Heart right ventricle (tissue), 16 donors: ENCODE measurements around the gene TMEM134. TPM values are rescaled to one million over a fixed set of nuclear protein-coding genes. Genes with fewer than 3 reads are reported as not detected.

Experiments
- ATAC-seq, 8 donors: fragments of 200-7000 bp; cut with Tn5 transposase; one replicate each; pipeline ENCODE4 v1.9.1; 2020; ENCODE audit warnings: mild to moderate bottlenecking in 8 of 8, moderate library complexity in 8 of 8, moderate number of reproducible peaks in 1 of 8
- DNase-seq, 2 donors: peaks; one replicate each; pipeline ENCODE4 v3.0.0-alpha.2; 2020
- H3K27ac ChIP-seq, 10 donors: fragments of 200-600 bp; sonication (generic) in 2 of 10; one replicate each; pipeline versions ENCODE4 v1.5.0 to v1.8.0; 2020 to 2022; ENCODE audit warnings: mild to moderate bottlenecking in 3 of 10
- H3K27me3 ChIP-seq, 7 donors: fragments of 200-600 bp; one replicate each; pipeline ENCODE4 v1.8.0; 2021 to 2022; ENCODE audit warnings: mild to moderate bottlenecking in 2 of 7
- H3K36me3 ChIP-seq, 9 donors: fragments of 200-600 bp; sonication (generic) in 1 of 9; one replicate each; pipeline versions ENCODE4 v1.5.0 to v1.8.0; 2020 to 2022; ENCODE audit warnings: mild to moderate bottlenecking in 2 of 9
- H3K4me1 ChIP-seq, 9 donors: fragments of 200-600 bp; sonication (generic) in 1 of 9; one replicate each; pipeline versions ENCODE4 v1.5.0 to v1.8.0; 2020 to 2022; ENCODE audit warnings: mild to moderate bottlenecking in 4 of 9
- H3K4me3 ChIP-seq, 10 donors: fragments of 200-600 bp; sonication (generic) in 2 of 10; one replicate each; pipeline versions ENCODE4 v1.5.0 to v1.8.0; 2020 to 2022; ENCODE audit warnings: mild to moderate bottlenecking in 7 of 10, moderate library complexity in 2 of 10
- H3K9me3 ChIP-seq, 11 donors: fragments of 200-600 bp in 10 of 11; sonication (generic) in 2 of 11; one replicate each; pipeline versions ENCODE4 v1.5.0 to v1.8.0; 2013 to 2022; ENCODE audit warnings: mild to moderate bottlenecking in 2 of 11, control low read depth in 1 of 11, moderate library complexity in 1 of 11
- WGBS, 2 donors: extraction: QIAGEN DNeasy Blood & Tissue Kit; methylation state at CpG; one replicate each; pipeline ENCODE4 v1.1.7; 2013; ENCODE audit warnings: inconsistent platforms in 1 of 2; 5-methylcytosine and 5-hydroxymethylcytosine counted together
- intact Hi-C, 10 donors: fragments of 100-400 bp; cut with DNase I; formaldehyde crosslinking; loops; one replicate each; pipeline versions ENCODE4 v1.11.1 to v1.14.2; 2022
- polyA plus RNA-seq, 2 donors: library from polyadenylated mRNA; stranded (reverse); fragments of 200-250 nt; gene quantifications; one replicate each; pipeline ENCODE4 v1.2.3, GENCODE V29; 2013
- total RNA-seq, 10 donors: library from RNA; stranded (reverse); fragmentation: NEBNext Ultra II Directional in 3 of 10; extraction: Animal tissue kit (Norgen Biotek cat#: 25700) in 3 of 10; gene quantifications; one replicate each; pipeline versions ENCODE4 v1.2.1 to v1.2.4, GENCODE V29; 2021 to 2023
- TF ChIP-seq, protein P1 (sequence below), 9 donors: fragments of 200-600 bp; sonication (generic) in 2 of 9; IDR thresholded peaks; one replicate each; pipeline versions ENCODE4 v1.5.0 to v1.8.0; 2021 to 2022; ENCODE audit warnings: antibody characterized with exemption in 9 of 9, mild to moderate bottlenecking in 5 of 9, moderate library complexity in 1 of 9
- donor health status: Arrhythmogenic right ventricular cardiomyopathy.
- donor health status: ischemic (EF 13 %, LVEDD 7.1; RV severe dilation, severe dysfunction).
- donor health status: healthy with polysubstance abuse.
- donor health status: DM: no; HTN: yes; CAD: no.
- donor health status: DM: no; HTN: no; CAD: no.
- donor health status: ischemic (EF 25% LVEDD 6.9; RV normal size, moderate dysfunction).
- donor health status: ischemic (EF 25% LVEDD 5.7; RV mildly dilated, moderate dysfunction).
- donor health status: healthy.
- donor health status: DM: yes; HTN: yes; CAD: no.
- donor health status: Ischemic cardiomyopathy.
- donor health status: ischemic (EF 35%, LVEDD 5.7; RV mildly dilated, moderate dysfunction).
- donor health status: nonischemic (EF 11% LVEDD 7.7; RV severe dilation, severe dysfunction).
- donor health status: DM: yes; HTN: yes; CAD: no.
- donor health status: PGD.
- donor health status: ischemic (EF 29% LVEDD 5.4; RV normal size, mild dysfunction).
- donor health status: nonischemic (EF 23%, LVEDD 6.1; RV moderate dilation, normal function).

The TMEM134 gene
- total and polyA plus RNA-seq, 12 donors, result 69.8 to 104 (median 81.2) TPM

DNA sequence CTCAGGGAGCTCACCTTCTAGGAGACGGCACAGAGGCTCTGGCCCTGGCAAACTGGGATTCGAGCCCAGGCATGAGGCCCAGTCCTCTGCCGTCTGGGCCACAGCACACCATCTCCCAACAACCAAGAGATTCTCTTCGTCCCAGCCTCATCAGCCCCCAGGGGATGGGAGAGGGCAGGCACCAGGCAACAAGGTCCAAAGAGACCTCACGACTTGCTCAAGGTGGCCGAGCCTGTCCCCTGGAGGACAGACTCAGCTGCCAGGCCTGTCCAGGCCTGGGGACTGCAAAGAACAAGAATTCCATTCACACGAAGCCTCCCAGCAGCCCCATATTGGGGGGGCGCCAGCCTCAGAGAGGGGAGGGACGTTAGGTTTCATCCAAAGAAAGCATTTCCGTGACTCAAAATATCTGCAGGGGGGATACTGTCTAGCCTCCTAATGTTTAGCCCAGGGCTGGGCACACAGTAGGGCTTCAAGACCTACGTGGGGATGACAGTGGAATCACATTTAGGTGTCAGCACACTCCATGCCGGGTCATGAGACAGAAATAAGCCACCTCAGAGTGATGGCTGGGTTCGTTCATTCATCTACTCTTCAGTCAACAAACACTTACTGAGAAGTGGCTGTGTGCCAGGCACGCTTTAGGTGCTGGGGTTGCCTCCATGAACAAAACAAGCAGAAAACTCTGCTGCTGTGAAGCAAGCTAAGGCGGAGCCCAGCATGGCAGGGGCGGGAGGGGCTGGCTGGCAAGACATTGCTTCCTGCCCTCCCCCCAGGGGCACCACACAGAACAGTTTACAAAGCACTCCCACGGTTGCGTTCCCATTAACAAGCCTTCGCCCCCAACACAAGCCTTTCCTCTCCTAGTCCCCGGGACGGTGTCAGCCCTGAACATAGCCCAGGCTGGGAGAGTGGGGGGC lies 52.4 kb downstream of the TMEM134 start:
- peaks cover 20 to 61% (median 48%) of the 10 kb centered on the region in 9 donors for H3K4me1 ChIP-seq

DNA sequence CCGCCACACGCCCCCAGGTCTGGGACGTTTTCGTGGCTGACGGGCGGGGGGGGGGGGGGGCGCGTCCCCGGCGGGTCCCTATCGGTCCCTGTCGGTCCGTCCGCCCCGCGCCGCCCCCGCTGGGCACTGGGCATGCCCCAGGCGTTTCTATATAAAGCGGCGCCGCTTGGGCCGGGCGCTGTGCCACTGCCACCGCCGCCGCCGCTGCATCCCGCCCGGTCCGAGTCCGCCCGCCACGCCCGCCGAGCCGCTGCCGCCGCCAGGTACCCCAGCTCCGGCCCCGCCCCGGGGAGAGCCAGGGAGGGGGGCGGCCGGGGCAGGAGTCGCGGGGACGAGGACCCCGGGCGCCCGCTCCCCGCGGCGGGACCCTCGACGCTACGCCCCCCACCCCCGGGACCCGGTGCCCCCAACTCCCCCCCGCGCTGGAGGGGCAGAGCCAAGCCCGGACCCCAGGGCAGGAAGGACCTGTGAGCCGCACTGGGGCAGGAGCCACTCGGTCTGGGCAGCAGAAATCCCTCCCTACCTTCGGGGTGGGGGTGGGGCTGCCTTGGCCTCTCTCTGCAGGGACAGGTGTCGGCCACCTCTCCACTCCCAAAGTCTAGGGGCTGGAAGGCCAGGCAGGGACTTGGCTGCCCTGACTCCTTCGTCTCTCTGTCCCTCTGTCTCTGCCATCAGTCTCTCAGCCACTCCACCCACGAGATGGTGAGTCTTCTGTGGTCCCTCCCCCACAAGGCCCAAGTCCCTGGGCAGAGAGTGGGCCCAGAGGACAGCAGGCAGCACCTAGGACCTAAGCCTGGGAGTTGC lies 53.3 kb downstream of the TMEM134 start, which contains the start of gene CARNS1:
Gene CARNS1, plus strand, starts transcription at position 178 of the 804 bp plus-strand sequence. Its CDS starts 522 bp downstream, at position 700.
- peaks cover 0 to 46% (median 35%) of the 10 kb centered on the region in 7 donors for H3K27me3 ChIP-seq
- H3K4me3 ChIP-seq, result peak within 1 kb of the TSS in 9 of 10 donors; percentile 30 to 48 (median 41)
- TF ChIP-seq, protein P1, sequence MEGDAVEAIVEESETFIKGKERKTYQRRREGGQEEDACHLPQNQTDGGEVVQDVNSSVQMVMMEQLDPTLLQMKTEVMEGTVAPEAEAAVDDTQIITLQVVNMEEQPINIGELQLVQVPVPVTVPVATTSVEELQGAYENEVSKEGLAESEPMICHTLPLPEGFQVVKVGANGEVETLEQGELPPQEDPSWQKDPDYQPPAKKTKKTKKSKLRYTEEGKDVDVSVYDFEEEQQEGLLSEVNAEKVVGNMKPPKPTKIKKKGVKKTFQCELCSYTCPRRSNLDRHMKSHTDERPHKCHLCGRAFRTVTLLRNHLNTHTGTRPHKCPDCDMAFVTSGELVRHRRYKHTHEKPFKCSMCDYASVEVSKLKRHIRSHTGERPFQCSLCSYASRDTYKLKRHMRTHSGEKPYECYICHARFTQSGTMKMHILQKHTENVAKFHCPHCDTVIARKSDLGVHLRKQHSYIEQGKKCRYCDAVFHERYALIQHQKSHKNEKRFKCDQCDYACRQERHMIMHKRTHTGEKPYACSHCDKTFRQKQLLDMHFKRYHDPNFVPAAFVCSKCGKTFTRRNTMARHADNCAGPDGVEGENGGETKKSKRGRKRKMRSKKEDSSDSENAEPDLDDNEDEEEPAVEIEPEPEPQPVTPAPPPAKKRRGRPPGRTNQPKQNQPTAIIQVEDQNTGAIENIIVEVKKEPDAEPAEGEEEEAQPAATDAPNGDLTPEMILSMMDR (IDR thresholded peaks at IDR 0.05), result no peak
- WGBS, 2 donors, result 6 to 7% methylated on average over 48 to 67 of the region's 67 CpGs
- H3K9me3 ChIP-seq, result no peaks in the 10 kb centered on the region
- intact Hi-C loops, result no loop called here
- DNase-seq (no peak), ATAC-seq (no peak)
- H3K4me1 ChIP-seq, result peaks cover 20 to 57% (median 48%) of the 10 kb centered on the region in 9 donors
- H3K36me3 ChIP-seq, result no peaks in the 10 kb centered on the region
- H3K27ac ChIP-seq, result peak within 1 kb of the TSS in 9 of 10 donors; percentile 76 to 98 (median 92)

More for the DNA sequence above, 52.4 kb downstream of the TMEM134 start:
- no peaks in the 10 kb centered on the region for H3K9me3 ChIP-seq
- H3K27me3 ChIP-seq, result peaks cover 0 to 36% (median 25%) of the 10 kb centered on the region in 7 donors
- TF ChIP-seq, protein P1 (IDR thresholded peaks at IDR 0.05), result no peak
- ATAC-seq, result no peak
- WGBS, 2 donors, result 53 to 55% methylated on average over 21 of the region's 21 CpGs
- H3K27ac ChIP-seq, result peak overlapping the region in 9 of 10 donors; percentile 76 to 98 (median 93)
- peak overlapping the region in 1 of 10 donors; percentile 46 for H3K4me3 ChIP-seq
- intact Hi-C loops, result no loop called here
- H3K36me3 ChIP-seq, result no peaks in the 10 kb centered on the region
- DNase-seq, result no peak

DNA sequence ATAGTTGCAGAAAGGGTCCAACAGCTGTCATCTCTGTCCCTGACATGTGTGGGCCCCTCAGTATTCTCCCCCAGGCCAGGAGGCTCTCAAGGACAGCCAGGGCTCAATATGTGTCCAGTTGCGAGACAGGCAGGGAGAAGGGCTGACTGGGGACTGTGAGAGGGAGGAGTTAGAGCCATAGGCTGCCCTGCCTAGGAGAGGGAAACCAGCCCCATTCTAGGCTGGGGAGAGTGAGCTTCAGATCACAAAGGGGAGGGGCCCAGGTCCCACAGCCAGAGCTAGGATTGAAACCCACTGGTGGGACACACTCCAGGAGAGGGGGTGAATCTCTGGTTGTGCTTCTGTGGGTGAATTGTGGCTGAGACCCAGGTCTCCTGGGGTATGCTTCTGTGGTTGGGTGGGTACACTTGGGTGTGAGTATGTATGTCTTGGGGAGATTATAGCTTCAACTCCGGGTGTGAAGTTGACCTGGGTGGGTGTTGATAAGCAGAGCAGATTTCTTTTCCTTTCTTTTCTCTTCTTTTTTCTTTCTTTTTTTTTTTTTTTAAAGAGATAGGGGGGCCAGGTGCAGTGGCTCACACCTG lies 55.7 kb downstream of the TMEM134 start:
- DNase-seq (no peak), ATAC-seq (no peak)
- Histone ChIP-seq H3K4me1 (peaks cover 8 to 50% (median 33%) of the 10 kb centered on the region in 9 donors), H3K27me3 (peaks cover 0 to 64% (median 53%) of the 10 kb centered on the region in 7 donors), H3K36me3 (no peaks in the 10 kb centered on the region), H3K4me3 (no peak overlapping the region), H3K9me3 (no peaks in the 10 kb centered on the region), H3K27ac (no peak overlapping the region)
- TF ChIP-seq, protein P1 (IDR thresholded peaks at IDR 0.05), result no peak
- WGBS, 2 donors, result 57 to 70% methylated on average over 2 of the region's 2 CpGs
- intact Hi-C loops, result no loop called here
